ENCODE data around the gene DENND1A. TPM values are rescaled to one million over a fixed set of nuclear protein-coding genes. Genes with fewer than 3 reads are reported as not detected.

The DENND1A gene
- total and polyA plus RNA-seq, 2 donors from 2014 or later, result 16.3 to 19.6 TPM

- H3K27me3 ChIP-seq (ENCODE audit: control insufficient read depth, insufficient read depth, low read length), result no peaks in the 10 kb centered on the region
- intact Hi-C loops (cut with DNase I), result no loop called here
- DNase-seq, result peak in 1 of 5 donors; percentile 44
- TF ChIP-seq, protein P1, sequence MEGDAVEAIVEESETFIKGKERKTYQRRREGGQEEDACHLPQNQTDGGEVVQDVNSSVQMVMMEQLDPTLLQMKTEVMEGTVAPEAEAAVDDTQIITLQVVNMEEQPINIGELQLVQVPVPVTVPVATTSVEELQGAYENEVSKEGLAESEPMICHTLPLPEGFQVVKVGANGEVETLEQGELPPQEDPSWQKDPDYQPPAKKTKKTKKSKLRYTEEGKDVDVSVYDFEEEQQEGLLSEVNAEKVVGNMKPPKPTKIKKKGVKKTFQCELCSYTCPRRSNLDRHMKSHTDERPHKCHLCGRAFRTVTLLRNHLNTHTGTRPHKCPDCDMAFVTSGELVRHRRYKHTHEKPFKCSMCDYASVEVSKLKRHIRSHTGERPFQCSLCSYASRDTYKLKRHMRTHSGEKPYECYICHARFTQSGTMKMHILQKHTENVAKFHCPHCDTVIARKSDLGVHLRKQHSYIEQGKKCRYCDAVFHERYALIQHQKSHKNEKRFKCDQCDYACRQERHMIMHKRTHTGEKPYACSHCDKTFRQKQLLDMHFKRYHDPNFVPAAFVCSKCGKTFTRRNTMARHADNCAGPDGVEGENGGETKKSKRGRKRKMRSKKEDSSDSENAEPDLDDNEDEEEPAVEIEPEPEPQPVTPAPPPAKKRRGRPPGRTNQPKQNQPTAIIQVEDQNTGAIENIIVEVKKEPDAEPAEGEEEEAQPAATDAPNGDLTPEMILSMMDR (IDR thresholded peaks at IDR 0.05; ENCODE audit: borderline replicate concordance, extremely low read depth, insufficient read depth), result no peak
- H3K36me3 ChIP-seq (ENCODE audit: control insufficient read depth in 2 of 3, insufficient read depth in 3 of 3, low read length in 3 of 3), result peaks cover 0 to 3% (median 0%) of the 10 kb centered on the region in 3 donors
- no peak overlapping the region for H3K9ac ChIP-seq (ENCODE audit: low read length in 3 of 3)
- no peaks in the 10 kb centered on the region for H3K9me3 ChIP-seq (ENCODE audit: control insufficient read depth in 2 of 3, insufficient read depth in 1 of 3, low read length in 3 of 3)
- H3K4me1 ChIP-seq (ENCODE audit: control insufficient read depth in 2 of 3, insufficient read depth in 2 of 3, low read depth in 1 of 3, low read length in 3 of 3), result no peaks in the 10 kb centered on the region
- FAIRE-seq, result no peak
- no peak overlapping the region for H3K27ac ChIP-seq (ENCODE audit: low read depth in 2 of 2, low read length in 2 of 2)
- H3K4me3 ChIP-seq (ENCODE audit: low read length in 3 of 3), result no peak overlapping the region
These were observed 521.3 kb downstream of the DENND1A start for GRCh38 chr9:123408313-123409262.

DNA sequence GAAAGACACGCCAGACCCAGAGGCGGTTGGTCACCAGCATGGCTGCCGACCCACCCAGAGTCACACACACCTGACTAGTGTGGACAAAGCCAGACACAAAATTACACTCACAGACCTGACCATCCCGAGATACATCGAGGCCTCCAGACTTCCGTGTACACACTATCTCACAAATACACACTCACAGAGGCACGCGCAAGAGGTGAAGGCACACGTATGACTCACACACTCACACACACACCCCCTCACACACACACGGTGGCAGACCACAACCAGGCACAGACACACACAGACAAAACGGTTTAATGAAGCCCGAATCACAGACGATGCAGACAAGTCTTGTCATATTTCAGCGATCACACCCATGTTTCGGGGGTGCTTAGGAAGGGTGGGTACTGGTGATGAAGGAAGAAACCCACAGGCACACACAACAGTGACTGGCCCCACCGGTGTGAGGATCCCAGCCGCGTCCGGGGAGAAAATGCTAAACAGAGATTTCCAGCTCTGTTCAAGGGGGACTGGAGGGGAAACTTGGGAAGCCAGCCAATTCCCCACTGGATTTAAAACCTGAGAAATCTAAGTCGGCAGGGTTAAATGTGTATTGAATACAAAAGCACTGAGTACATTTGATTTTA lies 522.6 kb downstream of the DENND1A start:
- H3K27me3 ChIP-seq (ENCODE audit: control insufficient read depth, insufficient read depth, low read length), result no peaks in the 10 kb centered on the region
- no peak overlapping the region for H3K9ac ChIP-seq (ENCODE audit: low read length in 3 of 3)
- H3K4me3 ChIP-seq (ENCODE audit: low read length in 3 of 3), result no peak overlapping the region
- no peak overlapping the region for H3K27ac ChIP-seq (ENCODE audit: low read depth in 2 of 2, low read length in 2 of 2)
- peaks cover 0 to 3% (median 0%) of the 10 kb centered on the region in 3 donors for H3K36me3 ChIP-seq (ENCODE audit: control insufficient read depth in 2 of 3, insufficient read depth in 3 of 3, low read length in 3 of 3)
- intact Hi-C loops (cut with DNase I), result no loop called here
- TF ChIP-seq, protein P1 (IDR thresholded peaks at IDR 0.05; ENCODE audit: borderline replicate concordance, extremely low read depth, insufficient read depth), result no peak
- H3K9me3 ChIP-seq (ENCODE audit: control insufficient read depth in 2 of 3, insufficient read depth in 1 of 3, low read length in 3 of 3), result no peaks in the 10 kb centered on the region
- DNase-seq (peak in 2 of 5 donors; percentile 22 to 66), FAIRE-seq (no peak)
- H3K4me1 ChIP-seq (ENCODE audit: control insufficient read depth in 2 of 3, insufficient read depth in 2 of 3, low read depth in 1 of 3, low read length in 3 of 3), result no peaks in the 10 kb centered on the region

- TF ChIP-seq, protein P1 (IDR thresholded peaks at IDR 0.05; ENCODE audit: borderline replicate concordance, extremely low read depth, insufficient read depth), result no peak
- Histone ChIP-seq H3K9ac (ENCODE audit: low read length in 3 of 3) (no peak overlapping the region), H3K36me3 (ENCODE audit: control insufficient read depth in 2 of 3, insufficient read depth in 3 of 3, low read length in 3 of 3) (peaks cover 0 to 3% (median 0%) of the 10 kb centered on the region in 3 donors), H3K27me3 (ENCODE audit: control insufficient read depth, insufficient read depth, low read length) (no peaks in the 10 kb centered on the region), H3K27ac (ENCODE audit: low read depth in 2 of 2, low read length in 2 of 2) (no peak overlapping the region), H3K4me1 (ENCODE audit: control insufficient read depth in 2 of 3, insufficient read depth in 2 of 3, low read depth in 1 of 3, low read length in 3 of 3) (no peaks in the 10 kb centered on the region), H3K4me3 (ENCODE audit: low read length in 3 of 3) (no peak overlapping the region), H3K9me3 (ENCODE audit: control insufficient read depth in 2 of 3, insufficient read depth in 1 of 3, low read length in 3 of 3) (no peaks in the 10 kb centered on the region)
- DNase-seq (peak in 2 of 5 donors; percentile 35 to 52), FAIRE-seq (no peak)
- intact Hi-C loops (cut with DNase I), result no loop called here
These were observed 523.2 kb downstream of the DENND1A start for GRCh38 chr9:123406691-123407216.

Data from kidney (tissue), 14 donors.